Measurements from ENCODE around the gene BICC1. TPM values are rescaled to one million over a fixed set of nuclear protein-coding genes. Genes with fewer than 3 reads are reported as not detected.

The BICC1 gene
- total and polyA plus RNA-seq, 2 of the 8 experiments (the other 6 are each of a cell fraction or from before 2014, with no cell fraction given), result 0.20 to 0.73 TPM

DNA sequence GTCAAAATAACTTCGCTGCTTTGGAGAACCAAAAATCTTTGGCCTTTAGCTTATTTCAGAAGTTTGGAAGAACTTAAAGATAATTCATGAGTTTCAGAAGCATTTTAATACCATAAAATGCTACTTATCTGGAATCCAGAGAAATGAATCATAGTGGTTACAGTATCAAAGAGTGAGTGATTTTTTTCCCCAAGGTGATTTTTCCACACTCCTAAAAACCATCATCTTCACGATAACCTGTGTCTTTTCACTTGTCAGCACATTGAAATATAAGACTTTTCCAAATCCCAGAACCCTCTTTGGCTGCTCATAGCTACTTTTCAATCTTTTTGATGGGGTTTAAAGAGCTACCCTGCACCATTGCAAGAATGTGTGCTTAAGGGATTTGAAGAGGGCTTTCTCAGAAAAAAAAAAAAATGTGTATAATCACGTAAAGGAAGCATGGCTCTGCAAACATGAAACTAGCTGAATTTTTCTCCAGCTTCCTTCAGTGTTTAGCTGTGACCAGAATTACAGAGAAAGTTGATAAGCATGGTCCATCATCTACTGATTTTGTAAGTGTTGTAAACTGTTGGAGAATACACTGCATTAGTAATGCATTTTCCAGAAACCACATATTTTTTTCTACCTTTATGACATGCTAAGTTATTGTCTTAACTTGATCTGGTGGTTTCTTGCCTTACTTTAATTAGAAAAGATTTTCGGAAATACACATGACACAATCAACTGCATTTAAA is 134.9 kb downstream of the BICC1 start:
- H3K4ac ChIP-seq (replicated peaks; ENCODE audit: insufficient read length, low read depth, low read length), result no peak overlapping the region
- H3K27me3 ChIP-seq (replicated peaks in 1 of 4; ENCODE audit: control insufficient read depth in 3 of 4, extremely low read depth in 1 of 4, insufficient read depth in 3 of 4, low read length in 3 of 4), result no peaks in the 10 kb centered on the region
- DNase-seq (ENCODE audit: low read depth in 1 of 2, low spot score in 2 of 2) (no peak), FAIRE-seq (no peak)
- no peak overlapping the region for H2AFZ ChIP-seq (ENCODE audit: low read length)
- no peak overlapping the region for H4K91ac ChIP-seq (replicated peaks; ENCODE audit: insufficient read length, low read length)
- no peak overlapping the region for H3K56ac ChIP-seq (replicated peaks; ENCODE audit: insufficient read length, low read depth, low read length)
- H3K9ac ChIP-seq (replicated peaks in 1 of 4; ENCODE audit: extremely low read depth in 1 of 4, low read depth in 3 of 4, low read length in 3 of 4), result no peak overlapping the region
- H2BK15ac ChIP-seq (ENCODE audit: low read length), result no peak overlapping the region
- H3K79me1 ChIP-seq (ENCODE audit: low read depth, low read length), result no peaks in the 10 kb centered on the region
- no peak overlapping the region for H2BK120ac ChIP-seq (replicated peaks; ENCODE audit: low read depth, low read length)
- no peak overlapping the region for H2BK20ac ChIP-seq (ENCODE audit: low read length)
- WGBS, 2 experiments (ENCODE audit: extremely low coverage in 1 of 2, insufficient coverage in 1 of 2, insufficient read length in 1 of 2, insufficient replicate concordance in 2 of 2, low coverage in 1 of 2, low lambda C conversion rate in 2 of 2, missing lambda C conversion rate in 1 of 2), result 94% methylated on average over 4 of the region's 4 CpGs; no CpG with 5 or more reads in 1 of the 2 experiments
- H3K23me2 ChIP-seq (ENCODE audit: low read depth, low read length), result no peaks in the 10 kb centered on the region
- no peak for TF ChIP-seq USF2 (IDR thresholded peaks at IDR 0.05; ENCODE audit: low read length)
- no peak for TF ChIP-seq RXRA (IDR thresholded peaks at IDR 0.05; ENCODE audit: insufficient read depth, low read depth, low read length)
- TF ChIP-seq, protein P1, sequence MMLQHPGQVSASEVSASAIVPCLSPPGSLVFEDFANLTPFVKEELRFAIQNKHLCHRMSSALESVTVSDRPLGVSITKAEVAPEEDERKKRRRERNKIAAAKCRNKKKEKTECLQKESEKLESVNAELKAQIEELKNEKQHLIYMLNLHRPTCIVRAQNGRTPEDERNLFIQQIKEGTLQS (IDR thresholded peaks at IDR 0.05; ENCODE audit: insufficient read depth, low read depth, low read length), result no peak
- TF ChIP-seq SRF (IDR thresholded peaks at IDR 0.05; ENCODE audit: low read depth, low read length), result no peak
- no peak for TF ChIP-seq GABPA (IDR thresholded peaks at IDR 0.05; ENCODE audit: borderline replicate concordance, insufficient read depth, low read length)
- TF ChIP-seq RFX5 (IDR thresholded peaks at IDR 0.05; ENCODE audit: borderline replicate concordance, low read depth, low read length), result no peak
- TF ChIP-seq CBX5 (IDR thresholded peaks at IDR 0.05; ENCODE audit: low read depth, low read length), result no peak
- TF ChIP-seq TAF7 (optimal IDR thresholded peaks at IDR 0.05; ENCODE audit: borderline replicate concordance, low read depth, low read length), result no peak
- TF ChIP-seq POLR2AphosphoS5 (IDR thresholded peaks at IDR 0.05; ENCODE audit: low read depth, low read length), result no peak
- H3K79me2 ChIP-seq (ENCODE audit: control insufficient read depth in 1 of 2, insufficient read depth in 2 of 2, low read length in 2 of 2), result no peaks in the 10 kb centered on the region
- no peaks in the 10 kb centered on the region for H3K4me1 ChIP-seq (replicated peaks in 1 of 4; ENCODE audit: control insufficient read depth in 3 of 4, insufficient read depth in 4 of 4, low read length in 3 of 4)
- H2BK5ac ChIP-seq (ENCODE audit: low read depth, low read length), result no peak overlapping the region
- no peak overlapping the region for H3K18ac ChIP-seq (ENCODE audit: extremely low read depth, low read length)
- H2AK5ac ChIP-seq (ENCODE audit: low read depth, low read length), result no peak overlapping the region
- H3K23ac ChIP-seq (ENCODE audit: insufficient read length), result no peak overlapping the region
- H3K4me2 ChIP-seq (ENCODE audit: insufficient read depth in 1 of 2, low read depth in 2 of 2, low read length in 2 of 2), result no peak overlapping the region
- POLR2A ChIA-PET (ENCODE audit: partially characterized antibody), result no interaction called here
- H3K14ac ChIP-seq (ENCODE audit: insufficient read length), result no peak overlapping the region
- H3K36me3 ChIP-seq (ENCODE audit: control insufficient read depth in 2 of 4, insufficient read depth in 4 of 4, low read length in 3 of 4), result no peaks in the 10 kb centered on the region
- H3K4me3 ChIP-seq (ENCODE audit: extremely low read depth in 1 of 4, insufficient read depth in 2 of 4, low read depth in 3 of 4, low read length in 4 of 4), result no peak overlapping the region
- no peak overlapping the region for H2BK12ac ChIP-seq (ENCODE audit: low read depth, low read length)
- H4K20me1 ChIP-seq (replicated peaks in 1 of 2; ENCODE audit: control insufficient read depth in 1 of 2, insufficient read depth in 2 of 2, low read length in 2 of 2), result no peaks in the 10 kb centered on the region
- CTCF ChIA-PET (ENCODE audit: partially characterized antibody), result interaction anchor here (0.6 kb wide), 1 partner anchor 620 kb away, joined by 3 read pairs; no protein-coding TSS in a partner anchor
- H4K5ac ChIP-seq (ENCODE audit: insufficient read length, low read depth, low read length), result no peak overlapping the region
- no peak overlapping the region for H4K8ac ChIP-seq (ENCODE audit: extremely low read depth, insufficient read depth, low read length)
- H3K9me3 ChIP-seq (ENCODE audit: insufficient read depth in 2 of 2, low read depth in 1 of 2, low read length in 1 of 2), result no peaks in the 10 kb centered on the region
- no peak overlapping the region for H3K27ac ChIP-seq (ENCODE audit: low read depth, low read length)
